Nephron (organoid): ENCODE measurements around the gene PQBP1.

Experiments
- H3K27ac Mint-ChIP-seq, 3 experiments: 2 replicates each; pipeline ENCODE4 v1.8.0; 2020; ENCODE audit warnings: mixed read lengths in 3 of 3, mild to moderate bottlenecking in 2 of 3, moderate library complexity in 1 of 3
- H3K27me3 Mint-ChIP-seq: 2 replicates; pipeline ENCODE4 v1.8.0; 2021; ENCODE audit warnings: low read depth, mild to moderate bottlenecking, moderate library complexity, mixed read lengths
- H3K36me3 Mint-ChIP-seq: 2 replicates; pipeline ENCODE4 v1.8.0; 2020; ENCODE audit warnings: low read depth, mixed read lengths
- H3K4me1 Mint-ChIP-seq: 2 replicates; pipeline ENCODE4 v1.8.0; 2020; ENCODE audit warnings: mixed read lengths
- H3K4me3 Mint-ChIP-seq, 3 experiments: 2 replicates each; pipeline ENCODE4 v1.8.0; 2020; ENCODE audit warnings: mild to moderate bottlenecking in 3 of 3, mixed read lengths in 3 of 3, moderate library complexity in 2 of 3
- H3K9me3 Mint-ChIP-seq: 2 replicates; pipeline ENCODE4 v1.8.0; 2020; ENCODE audit warnings: mixed read lengths
- TF ChIP-seq, protein P1 (sequence below), 3 experiments: fragments of 200-600 bp; sonication (generic); IDR thresholded peaks; one replicate each; pipeline ENCODE4 v1.5.0; 2021; ENCODE audit warnings: antibody characterized with exemption in 3 of 3; ENCODE audit not compliant: unreplicated experiment in 3 of 3

The PQBP1 gene

DNA sequence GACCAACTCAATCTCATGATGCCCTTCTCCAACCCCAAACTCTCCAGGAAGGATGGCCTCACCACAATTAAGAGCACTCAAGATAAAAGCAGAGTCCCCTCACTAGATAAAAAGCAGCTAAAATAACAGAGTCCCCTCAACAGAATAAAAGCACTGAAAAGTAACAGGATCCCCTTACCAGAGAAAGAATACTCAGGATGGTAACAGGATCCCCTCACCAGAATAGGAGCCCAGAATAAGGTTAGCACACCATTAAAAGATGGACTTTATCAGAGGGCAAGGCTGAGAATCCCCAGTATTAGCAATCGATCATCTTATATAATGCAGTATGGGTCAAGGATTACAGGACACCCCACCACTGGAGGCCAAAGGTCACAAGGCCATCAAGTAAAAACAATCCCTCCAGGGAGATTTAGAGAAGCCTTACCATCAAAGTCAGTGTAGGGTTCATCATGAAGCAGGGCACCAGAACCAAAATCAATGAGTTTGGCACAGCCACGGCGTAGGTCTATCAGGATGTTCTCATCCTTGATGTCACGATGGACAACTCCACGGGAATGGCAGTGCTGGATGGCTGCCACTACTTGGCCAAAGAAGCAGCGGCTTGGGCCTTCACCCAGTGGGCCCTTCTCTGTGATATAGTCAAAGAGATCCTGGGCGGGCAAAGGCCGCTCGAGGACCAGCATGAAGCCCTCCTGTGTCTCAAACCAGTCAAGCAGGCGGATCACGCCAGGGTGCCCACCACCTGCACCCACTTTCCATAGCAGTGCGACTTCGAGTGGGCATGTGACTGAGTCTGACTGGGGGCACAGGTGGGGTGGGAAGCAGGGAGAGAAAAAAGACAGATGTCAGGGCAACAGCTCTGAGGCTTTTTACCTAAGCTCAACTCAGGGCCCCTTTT, 17.1 kb downstream of the PQBP1 start:
- H3K4me3 Mint-ChIP-seq: peak overlapping the region in 1 of 3 experiments; percentile 8
- H3K36me3 Mint-ChIP-seq: no peaks in the 10 kb centered on the region
- H3K27me3 Mint-ChIP-seq: peaks cover 3% of the 10 kb centered on the region
- TF ChIP-seq, protein P1, sequence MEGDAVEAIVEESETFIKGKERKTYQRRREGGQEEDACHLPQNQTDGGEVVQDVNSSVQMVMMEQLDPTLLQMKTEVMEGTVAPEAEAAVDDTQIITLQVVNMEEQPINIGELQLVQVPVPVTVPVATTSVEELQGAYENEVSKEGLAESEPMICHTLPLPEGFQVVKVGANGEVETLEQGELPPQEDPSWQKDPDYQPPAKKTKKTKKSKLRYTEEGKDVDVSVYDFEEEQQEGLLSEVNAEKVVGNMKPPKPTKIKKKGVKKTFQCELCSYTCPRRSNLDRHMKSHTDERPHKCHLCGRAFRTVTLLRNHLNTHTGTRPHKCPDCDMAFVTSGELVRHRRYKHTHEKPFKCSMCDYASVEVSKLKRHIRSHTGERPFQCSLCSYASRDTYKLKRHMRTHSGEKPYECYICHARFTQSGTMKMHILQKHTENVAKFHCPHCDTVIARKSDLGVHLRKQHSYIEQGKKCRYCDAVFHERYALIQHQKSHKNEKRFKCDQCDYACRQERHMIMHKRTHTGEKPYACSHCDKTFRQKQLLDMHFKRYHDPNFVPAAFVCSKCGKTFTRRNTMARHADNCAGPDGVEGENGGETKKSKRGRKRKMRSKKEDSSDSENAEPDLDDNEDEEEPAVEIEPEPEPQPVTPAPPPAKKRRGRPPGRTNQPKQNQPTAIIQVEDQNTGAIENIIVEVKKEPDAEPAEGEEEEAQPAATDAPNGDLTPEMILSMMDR (IDR thresholded peaks at IDR 0.05; ENCODE audit: unreplicated experiment in 3 of 3): no peak
- H3K9me3 Mint-ChIP-seq: peaks cover 12% of the 10 kb centered on the region
- H3K27ac Mint-ChIP-seq: no peak overlapping the region
- H3K4me1 Mint-ChIP-seq: peaks cover 31% of the 10 kb centered on the region

DNA sequence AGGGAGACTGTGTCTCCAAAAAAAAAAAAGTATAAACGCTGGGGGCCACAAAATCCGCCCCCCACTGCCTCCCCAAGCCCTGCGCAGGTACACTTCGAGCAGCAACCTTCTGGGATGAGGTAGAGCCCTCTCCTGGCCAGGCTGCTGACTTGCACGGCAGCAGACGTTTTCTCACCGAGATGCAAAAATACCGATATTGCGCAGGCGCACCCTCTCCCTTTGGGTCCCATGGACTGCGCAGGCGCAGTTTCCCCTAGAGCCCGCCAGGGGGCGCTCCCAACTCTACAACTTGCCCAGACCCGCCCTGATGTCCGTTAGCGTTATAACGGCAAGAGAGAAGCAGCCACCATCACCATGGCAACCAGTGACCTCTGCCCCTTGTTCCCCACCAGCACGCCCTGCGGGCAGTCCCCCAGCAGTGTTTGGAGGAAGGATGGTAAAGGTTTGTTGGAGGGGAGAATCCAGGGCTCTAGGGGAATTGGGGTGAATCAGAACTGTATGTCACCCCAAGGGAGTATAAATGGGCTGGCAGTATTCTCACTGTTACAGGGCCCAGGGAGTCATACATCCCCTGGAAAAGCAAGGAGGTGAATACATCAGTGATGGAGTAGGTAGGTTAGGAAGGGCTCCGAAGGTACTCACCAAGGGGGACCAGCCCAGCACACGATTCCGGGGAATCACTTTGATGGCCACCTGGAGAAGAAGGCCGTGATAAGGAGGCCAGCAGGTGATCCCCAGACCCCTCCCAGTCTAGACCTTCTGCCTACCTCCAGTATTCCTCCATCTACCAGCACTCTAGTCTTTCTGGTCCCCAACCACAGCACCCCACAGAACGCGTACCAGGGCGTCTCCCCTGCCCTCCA, 19.6 kb downstream of the PQBP1 start:
- H3K27me3 Mint-ChIP-seq: peaks cover 3% of the 10 kb centered on the region
- H3K4me3 Mint-ChIP-seq: peak overlapping the region; percentile 81 to 86 (median 81)
- peak overlapping the region; percentile 28 to 64 (median 52) for H3K27ac Mint-ChIP-seq
- peaks cover 12% of the 10 kb centered on the region for H3K9me3 Mint-ChIP-seq
- no peaks in the 10 kb centered on the region for H3K36me3 Mint-ChIP-seq
- H3K4me1 Mint-ChIP-seq: peaks cover 17% of the 10 kb centered on the region
- TF ChIP-seq, protein P1 (IDR thresholded peaks at IDR 0.05; ENCODE audit: unreplicated experiment in 3 of 3): peak; percentile 86 to 90 (median 89)

DNA sequence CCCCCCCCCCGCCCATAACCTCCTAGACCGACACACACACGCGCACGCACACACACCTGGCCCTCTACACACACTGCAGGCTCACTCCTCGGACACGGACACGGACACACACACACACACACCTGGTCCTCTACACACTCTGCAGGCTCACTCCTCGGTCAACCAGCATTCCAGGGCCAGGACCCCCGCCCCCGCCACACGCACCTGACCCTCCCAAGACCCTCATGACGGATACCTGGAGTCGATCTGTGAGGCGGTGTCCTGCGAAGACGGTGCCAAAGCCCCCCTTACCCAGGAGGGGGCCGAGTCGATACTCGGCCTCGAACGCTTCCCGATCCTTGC, 20.5 kb downstream of the PQBP1 start:
- H3K36me3 Mint-ChIP-seq: peaks cover 5% of the 10 kb centered on the region
- H3K4me3 Mint-ChIP-seq: peak overlapping the region; percentile 81 to 86 (median 81)
- peaks cover 17% of the 10 kb centered on the region for H3K4me1 Mint-ChIP-seq
- H3K9me3 Mint-ChIP-seq: peaks cover 12% of the 10 kb centered on the region
- TF ChIP-seq, protein P1 (IDR thresholded peaks at IDR 0.05; ENCODE audit: unreplicated experiment in 3 of 3): no peak
- H3K27me3 Mint-ChIP-seq: peaks cover 3% of the 10 kb centered on the region
- H3K27ac Mint-ChIP-seq: peak overlapping the region in 1 of 3 experiments; percentile 68

DNA sequence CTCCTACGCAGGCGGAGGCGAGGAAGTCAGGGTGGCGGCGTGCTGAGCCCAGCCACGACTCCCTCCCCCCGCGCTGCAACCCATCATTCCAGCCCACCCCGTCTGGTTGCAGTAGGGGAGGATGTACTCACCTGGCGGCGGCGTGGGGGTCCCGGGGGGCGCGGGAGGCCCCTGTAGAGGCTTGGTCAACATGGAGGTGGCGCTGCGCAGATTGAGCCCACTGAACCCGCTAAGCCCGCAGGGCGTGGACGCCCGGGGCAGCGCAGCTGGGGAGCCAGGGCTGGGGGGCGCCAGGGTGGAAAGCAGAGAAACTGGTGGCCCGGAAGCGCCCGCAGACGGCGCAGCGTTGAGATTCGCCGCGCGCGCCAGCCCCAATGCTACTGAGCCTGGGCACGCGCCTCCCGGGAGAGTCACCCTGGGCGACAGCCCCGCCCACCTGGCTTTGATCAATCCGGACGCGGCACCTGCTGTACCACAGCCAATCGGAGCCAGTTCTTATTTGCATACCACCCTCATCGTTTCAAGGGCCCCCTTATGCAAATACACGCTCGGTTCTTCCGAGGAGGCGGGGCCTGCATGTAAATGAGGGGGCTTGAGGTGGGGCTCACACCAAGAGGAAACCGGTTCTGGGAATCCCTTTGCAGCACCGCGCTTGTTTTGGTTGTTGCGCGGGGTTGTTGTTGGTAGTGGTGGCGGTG, 21.1 kb downstream of the PQBP1 start, which contains the start of gene PIM2:
TSS of gene PIM2 (minus strand) at position 382 of the 698 bp plus-strand sequence. CDS start at position 192, 190 bp downstream.
- H3K27ac Mint-ChIP-seq: peak within 1 kb of the TSS; percentile 47 to 86 (median 76)

DNA sequence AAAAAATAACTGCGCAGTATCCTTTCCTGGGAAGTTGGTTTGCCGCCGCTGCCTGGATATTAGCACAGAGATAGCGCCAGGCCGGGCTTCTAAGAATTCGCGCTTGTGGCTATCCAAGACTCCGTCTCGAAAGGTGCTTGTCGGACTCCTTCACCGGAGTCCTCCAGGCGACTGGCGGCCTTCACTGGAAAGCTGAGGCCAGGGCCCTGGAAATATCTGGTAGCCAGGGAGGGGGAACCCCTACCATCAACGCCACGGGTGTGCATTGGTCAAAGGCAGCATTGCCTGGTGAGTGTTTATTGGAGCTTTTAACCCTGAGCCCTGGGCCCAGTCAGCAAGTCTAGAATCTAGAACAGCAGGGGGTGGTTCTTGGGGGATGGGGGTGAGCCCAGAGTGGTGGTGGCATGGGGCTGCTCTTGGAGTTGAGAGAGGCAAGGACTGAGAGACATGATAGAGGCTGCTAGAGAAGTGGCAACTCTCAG, 21.7 kb downstream of the PQBP1 start:
- Mint-ChIP-seq H3K4me1 (peaks cover 17% of the 10 kb centered on the region), H3K9me3 (peaks cover 16% of the 10 kb centered on the region), H3K27ac (peak overlapping the region; percentile 47 to 86 (median 76)), H3K36me3 (peaks cover 11% of the 10 kb centered on the region), H3K27me3 (peaks cover 3% of the 10 kb centered on the region), H3K4me3 (peak overlapping the region; percentile 81 to 86 (median 81))
- TF ChIP-seq, protein P1 (IDR thresholded peaks at IDR 0.05; ENCODE audit: unreplicated experiment in 3 of 3): no peak

More for the DNA sequence above, 21.1 kb downstream of the PQBP1 start, which contains the start of gene PIM2:
- Mint-ChIP-seq H3K4me3 (peak within 1 kb of the TSS; percentile 81 to 86 (median 81)), H3K9me3 (peaks cover 12% of the 10 kb centered on the region), H3K27me3 (peaks cover 3% of the 10 kb centered on the region), H3K4me1 (peaks cover 17% of the 10 kb centered on the region), H3K36me3 (peaks cover 5% of the 10 kb centered on the region)
- TF ChIP-seq, protein P1 (IDR thresholded peaks at IDR 0.05; ENCODE audit: unreplicated experiment in 3 of 3): no peak
